HepG2 (cell line): ENCODE data around the gene AXIN2. TPM values are rescaled to one million over a fixed set of nuclear protein-coding genes. Genes with fewer than 3 reads are reported as not detected.

ENCODE experiments used
- ETV5 ChIP-seq: IDR thresholded peaks from 2 replicates; pipeline ENCODE4 v1.6.1; 2018; ENCODE audit warnings: missing biosample characterization, missing genetic modification reagents, inconsistent platforms, borderline replicate concordance
- FOXP4 ChIP-seq: sonication (generic); formaldehyde crosslinking; IDR thresholded peaks from 2 replicates; pipeline ENCODE4 v1.4.0; 2020; ENCODE audit warnings: missing genetic modification reagents
- RERE ChIP-seq: IDR thresholded peaks from 2 replicates; pipeline ENCODE4 v1.6.1; 2016; ENCODE audit warnings: low read depth, missing genetic modification reagents, missing compliant biosample characterization
- SKIL ChIP-seq: sonication (generic); formaldehyde crosslinking; IDR thresholded peaks from 2 replicates; pipeline ENCODE4 v1.8.0; 2022; ENCODE audit warnings: missing genetic modification reagents, mild to moderate bottlenecking, moderate library complexity, borderline replicate concordance
- SOX6 ChIP-seq, 2 experiments: fragments of 450-650 bp in 1 of 2; sonication (generic) in 1 of 2; formaldehyde crosslinking in 1 of 2; IDR thresholded peaks; 2 replicates each; pipeline versions ENCODE4 v1.4.0 to v1.6.1; 2017 to 2020; ENCODE audit warnings: antibody characterized with exemption in 1 of 2, mild to moderate bottlenecking in 1 of 2, missing genetic modification reagents in 1 of 2
- SP5 ChIP-seq: IDR thresholded peaks from 2 replicates; pipeline ENCODE4 v1.6.1; 2016; ENCODE audit warnings: low read depth, borderline replicate concordance
- SPEN ChIP-seq: sonication (generic); formaldehyde crosslinking; IDR thresholded peaks from 2 replicates; pipeline ENCODE4 v1.5.1; 2020; ENCODE audit warnings: low read depth, mild to moderate bottlenecking, missing genetic modification reagents
- SRSF4 ChIP-seq: fragments of 200-400 bp; formaldehyde crosslinking; IDR thresholded peaks from one replicate; pipeline ENCODE4 v1.6.1; 2018; ENCODE audit warnings: mild to moderate bottlenecking, low read depth, low read length, moderate library complexity; ENCODE audit not compliant: poor library complexity, severe bottlenecking
- TBX2 ChIP-seq: sonication (generic); formaldehyde crosslinking; IDR thresholded peaks from 2 replicates; pipeline ENCODE4 v1.5.0; 2020; ENCODE audit warnings: missing genetic modification reagents, mild to moderate bottlenecking, borderline replicate concordance
- THAP9 ChIP-seq: sonication (generic); formaldehyde crosslinking; IDR thresholded peaks from 2 replicates; pipeline ENCODE4; 2020; ENCODE audit warnings: missing genetic modification reagents, mild to moderate bottlenecking, borderline replicate concordance
- ZFP36L2 ChIP-seq: sonication (generic); formaldehyde crosslinking; IDR thresholded peaks from 2 replicates; pipeline ENCODE4 v1.4.0; 2020; ENCODE audit warnings: missing genetic modification reagents
- ZNF350 ChIP-seq: sonication (generic); formaldehyde crosslinking; IDR thresholded peaks from 2 replicates; pipeline ENCODE4 v1.4.0; 2020; ENCODE audit warnings: mild to moderate bottlenecking, low read depth, missing genetic modification reagents, borderline replicate concordance
- ZNF598 ChIP-seq: sonication (generic); formaldehyde crosslinking; IDR thresholded peaks from 2 replicates; pipeline ENCODE4 v1.5.1; 2020; ENCODE audit warnings: mild to moderate bottlenecking, missing genetic modification reagents, borderline replicate concordance
- polyA plus RNA-seq, 8 experiments: library from polyadenylated mRNA; depleted of rRNA in 3 of 8; stranded (reverse) in 7 of 8; unstranded in 1 of 8; fragments of >200 nt; fragmentation: Illumina TruSeq in 4 of 8; extraction: Trizol in 4 of 8; gene quantifications; 2 replicates each; pipeline versions ENCODE4 v1.2.1 to v1.2.3, GENCODE V29; 2011 to 2016; ENCODE audit warnings: low read depth in 4 of 8, missing spikeins in 1 of 8, mixed read lengths in 1 of 8; ENCODE audit not compliant: insufficient read depth in 1 of 8
- total RNA-seq, 5 experiments: library from RNA; depleted of rRNA; stranded (reverse); fragments of >200 nt; fragmentation: Illumina TruSeq; extraction: Trizol; gene quantifications; 2 replicates each; pipeline ENCODE4 v1.2.3, GENCODE V29; 2016; ENCODE audit warnings: low read depth in 1 of 5

Gene AXIN2
- total and polyA plus RNA-seq, 2 of the 13 experiments (the other 11 are each of a cell fraction or from before 2014, with no cell fraction given): 58.6 to 63.4 TPM

GRCh38 chr17:65572581-65573281 lies 11.3 kb upstream of the AXIN2 start (continued):
- peak; percentile 19; the same call in 1 of the 2 replicates for TF ChIP-seq RERE
- no peak for TF ChIP-seq ZFP36L2
- peak; percentile 48; the same call in 1 of the 2 replicates for TF ChIP-seq THAP9 (CRISPR knock-in tag)
- TF ChIP-seq SP5: 0 out of 2 replicates have a peak, but pooled peaks have one; percentile 42
- 0 out of 2 replicates have a peak, but pooled peaks have one; percentile 39 for TF ChIP-seq ZNF598 (CRISPR knock-in tag)
- no peak for TF ChIP-seq SRSF4
- TF ChIP-seq ETV5 (CRISPR knock-in tag): no peak; the same call in 1 of the 2 replicates
- no peak for TF ChIP-seq SOX6 (IDR thresholded peaks at IDR 0.05)
- TF ChIP-seq SOX6 (CRISPR knock-in tag; IDR thresholded peaks at IDR 0.05): peak; percentile 80
- TF ChIP-seq SKIL: peak; percentile 48; the same call in 1 of the 2 replicates
- 0 out of 2 replicates have a peak, but pooled peaks have one; percentile 24 for TF ChIP-seq TBX2
- peak; percentile 85; the same call in 1 of the 2 replicates for TF ChIP-seq SPEN (CRISPR knock-in tag)
- 0 out of 2 replicates have a peak, but pooled peaks have one; percentile 59 for TF ChIP-seq ZNF350
- TF ChIP-seq FOXP4 (CRISPR knock-in tag): peak; percentile 57; the same call in 1 of the 2 replicates
